ENCODE measurements around the gene KCTD2. TPM values are rescaled to one million over a fixed set of nuclear protein-coding genes. Genes with fewer than 3 reads are reported as not detected.
A peak's percentile ranks its signal among the peaks of the same experiment; 100 is the strongest.

KCTD2 gene
- total RNA-seq, 1 donor = 20.2 TPM

- no peak overlapping the region for H3K4me3 ChIP-seq (ENCODE audit: low read depth, low read length)
- TF ChIP-seq CTCF (IDR thresholded peaks at IDR 0.05; ENCODE audit: insufficient read depth, low read length) = no peak
- DNase-seq (ENCODE audit: low read depth) = no peak
Observed at GRCh38 chr17:75044716-75045115, 2.3 kb upstream of the KCTD2 start.

GRCh38 chr17:75045946-75046406 lies 1.0 kb upstream of the KCTD2 start:
- H3K4me3 ChIP-seq (ENCODE audit: low read depth, low read length) = peak overlapping the region; percentile 98
- DNase-seq (ENCODE audit: low read depth) = peak; percentile 4

- peak; percentile 2 for DNase-seq (ENCODE audit: low read depth)
- peak overlapping the region; percentile 98 for H3K4me3 ChIP-seq (ENCODE audit: low read depth, low read length)
- TF ChIP-seq CTCF (IDR thresholded peaks at IDR 0.05; ENCODE audit: insufficient read depth, low read length) = no peak
Observed at GRCh38 chr17:75047398-75048098, 523 bp downstream of the KCTD2 start.

GRCh38 chr17:75048249-75048878 lies 1.3 kb downstream of the KCTD2 start:
- TF ChIP-seq CTCF (IDR thresholded peaks at IDR 0.05; ENCODE audit: insufficient read depth, low read length) = no peak
- H3K4me3 ChIP-seq (ENCODE audit: low read depth, low read length) = peak overlapping the region; percentile 98
- peak; percentile 77 for DNase-seq (ENCODE audit: low read depth)

- peak overlapping the region; percentile 98 for H3K4me3 ChIP-seq (ENCODE audit: low read depth, low read length)
- TF ChIP-seq CTCF (IDR thresholded peaks at IDR 0.05; ENCODE audit: insufficient read depth, low read length) = no peak
Observed at GRCh38 chr17:75049057-75049456, 2.0 kb downstream of the KCTD2 start.

GRCh38 chr17:75049706-75050105 lies 2.7 kb downstream of the KCTD2 start:
- no peak for DNase-seq (ENCODE audit: low read depth)
- no peak for TF ChIP-seq CTCF (IDR thresholded peaks at IDR 0.05; ENCODE audit: insufficient read depth, low read length)

More at GRCh38 chr17:75049057-75049456, 2.0 kb downstream of the KCTD2 start:
- no peak for DNase-seq (ENCODE audit: low read depth)

GRCh38 chr17:75051941-75052340 lies 4.9 kb downstream of the KCTD2 start:
- no peak for DNase-seq (ENCODE audit: low read depth)
- no peak for TF ChIP-seq CTCF (IDR thresholded peaks at IDR 0.05; ENCODE audit: insufficient read depth, low read length)
- no peak overlapping the region for H3K4me3 ChIP-seq (ENCODE audit: low read depth, low read length)

More at GRCh38 chr17:75049706-75050105, 2.7 kb downstream of the KCTD2 start:
- H3K4me3 ChIP-seq (ENCODE audit: low read depth, low read length) = no peak overlapping the region
